ENCODE measurements around the gene PAXIP1.

GRCh38 chr7:155027879-155028278 lies 25.0 kb upstream of the PAXIP1 start:
- no peak for TF ChIP-seq POLR2A (IDR thresholded peaks at IDR 0.05)
- no peak for TF ChIP-seq CTCF (IDR thresholded peaks at IDR 0.05)

Data from esophagus squamous epithelium (tissue), 4 donors.